ENCODE results near the gene SSTR5. TPM values are rescaled to one million over a fixed set of nuclear protein-coding genes. Genes with fewer than 3 reads are reported as not detected.

The SSTR5 gene
- total RNA-seq, 1 experiment from 2014 or later: 0.21 TPM

DNA sequence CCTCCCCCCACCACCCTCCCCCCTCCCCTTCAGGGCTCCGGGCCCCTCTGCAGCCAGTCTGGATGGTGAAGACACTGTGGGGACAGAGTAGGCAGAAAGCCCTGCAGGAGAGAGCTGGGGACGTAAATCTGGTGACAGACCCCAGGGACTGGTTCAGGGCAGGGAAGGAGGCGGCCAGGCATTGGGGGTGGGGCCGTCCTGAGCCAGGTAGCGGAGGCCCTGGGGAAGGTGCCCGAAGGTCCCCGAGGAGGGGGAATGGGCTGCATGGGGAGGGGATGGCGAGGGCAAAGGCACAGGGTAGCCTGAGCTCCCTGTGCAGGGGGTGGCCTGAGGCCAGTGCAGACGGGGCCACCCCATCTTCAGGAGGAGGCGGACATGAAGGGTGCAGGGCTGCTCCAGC is 54.0 kb downstream of the SSTR5 start:
- no peak overlapping the region for H3K4me3 ChIP-seq (ENCODE audit: insufficient read depth, low read depth, low read length)
- no peaks in the 10 kb centered on the region for H3K36me3 ChIP-seq (replicated peaks; ENCODE audit: control insufficient read depth, insufficient read depth, low read length)
- no peaks in the 10 kb centered on the region for H3K27me3 ChIP-seq (ENCODE audit: control insufficient read depth, insufficient read depth, low read length)
- no peak for DNase-seq

DNA sequence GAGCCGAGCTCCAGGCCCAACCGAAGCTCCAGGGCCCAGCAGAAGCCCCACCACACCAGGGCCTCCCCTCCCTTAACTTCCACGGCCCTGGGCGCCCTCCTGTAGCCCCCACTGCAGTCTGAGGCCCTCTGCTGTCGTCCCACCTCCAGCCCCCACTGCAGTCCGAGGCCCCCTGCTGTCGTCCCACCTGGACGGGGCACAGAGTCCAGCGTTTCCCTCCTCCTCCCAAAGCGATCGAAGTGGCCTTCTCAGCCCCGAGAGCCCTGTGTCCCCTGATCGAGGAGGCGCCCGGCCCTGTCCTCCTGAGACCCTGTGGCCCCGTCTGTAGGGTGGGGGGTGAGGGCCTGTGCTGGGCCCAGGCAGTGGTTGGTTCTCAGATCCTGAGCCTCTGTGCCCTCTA is 54.6 kb downstream of the SSTR5 start:
- Histone ChIP-seq H3K4me3 (ENCODE audit: insufficient read depth, low read depth, low read length) (no peak overlapping the region), H3K27me3 (ENCODE audit: control insufficient read depth, insufficient read depth, low read length) (no peaks in the 10 kb centered on the region), H3K36me3 (replicated peaks; ENCODE audit: control insufficient read depth, insufficient read depth, low read length) (no peaks in the 10 kb centered on the region)
- DNase-seq: peak; percentile 61

DNA sequence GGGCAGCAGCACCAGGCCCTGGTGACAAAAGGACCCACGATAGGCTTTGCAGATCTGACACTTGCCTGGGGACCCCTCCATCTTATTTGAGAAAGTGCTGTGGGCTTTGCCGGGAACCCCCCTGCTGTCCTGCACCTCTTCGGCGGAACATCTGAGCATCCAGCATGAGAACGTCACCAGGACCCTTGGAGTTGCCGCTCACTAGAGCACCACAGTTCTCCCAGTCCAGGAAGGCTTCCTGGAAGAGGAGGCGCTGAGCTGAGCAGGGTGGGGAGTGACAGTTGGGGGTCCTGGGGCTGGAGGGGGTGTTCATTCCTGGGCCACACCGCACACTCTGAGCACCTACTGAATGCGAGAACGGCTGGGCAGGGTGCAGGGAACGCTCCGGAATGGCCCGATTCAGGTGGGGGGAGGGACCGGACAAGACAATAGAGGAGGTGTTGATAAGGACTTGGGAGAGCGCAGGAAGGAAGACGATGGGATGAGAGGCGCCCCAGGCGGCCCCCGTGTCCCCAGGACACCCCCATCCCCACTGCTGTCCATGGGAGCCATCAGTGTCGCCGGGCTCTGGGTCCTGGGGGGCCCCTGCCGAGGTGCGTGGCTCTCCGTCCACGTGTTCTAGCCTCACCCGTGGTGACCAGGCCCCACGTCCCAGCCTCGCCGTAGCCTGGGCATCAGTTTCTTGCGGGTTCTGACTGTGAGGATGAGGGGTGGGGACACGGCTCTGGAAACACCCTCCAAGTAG is 55.6 kb downstream of the SSTR5 start:
- Histone ChIP-seq H3K27me3 (ENCODE audit: control insufficient read depth, insufficient read depth, low read length) (no peaks in the 10 kb centered on the region), H3K4me3 (ENCODE audit: insufficient read depth, low read depth, low read length) (no peak overlapping the region), H3K36me3 (replicated peaks; ENCODE audit: control insufficient read depth, insufficient read depth, low read length) (no peaks in the 10 kb centered on the region)
- no peak for DNase-seq

GRCh38 chr16:1129106-1129960 is 56.8 kb downstream of the SSTR5 start:
- no peak overlapping the region for H3K4me3 ChIP-seq (ENCODE audit: insufficient read depth, low read depth, low read length)
- no peak for DNase-seq
- no peaks in the 10 kb centered on the region for H3K27me3 ChIP-seq (ENCODE audit: control insufficient read depth, insufficient read depth, low read length)
- H3K36me3 ChIP-seq (replicated peaks; ENCODE audit: control insufficient read depth, insufficient read depth, low read length): no peaks in the 10 kb centered on the region

DNA sequence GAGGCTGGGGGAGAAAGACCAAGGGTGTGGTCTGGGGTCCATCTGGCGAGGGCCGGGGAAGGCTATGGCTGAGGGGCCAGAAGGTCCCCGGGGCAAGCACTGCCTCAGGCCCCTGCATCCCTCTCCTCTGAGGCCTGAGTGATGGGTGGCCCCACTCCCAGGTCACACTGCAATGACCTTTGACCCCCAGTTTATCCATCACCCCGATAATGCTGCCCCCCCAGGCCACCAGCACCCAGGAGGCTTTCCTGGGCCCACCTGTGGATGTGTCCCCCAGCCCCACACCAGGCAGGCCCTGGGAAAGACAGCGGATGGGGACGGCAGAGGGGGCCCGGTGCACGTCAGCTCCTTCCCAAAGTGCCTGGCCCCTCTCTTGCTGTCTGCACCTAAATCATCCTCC is 57.8 kb downstream of the SSTR5 start:
- Histone ChIP-seq H3K4me3 (ENCODE audit: insufficient read depth, low read depth, low read length) (no peak overlapping the region), H3K36me3 (replicated peaks; ENCODE audit: control insufficient read depth, insufficient read depth, low read length) (no peaks in the 10 kb centered on the region), H3K27me3 (ENCODE audit: control insufficient read depth, insufficient read depth, low read length) (no peaks in the 10 kb centered on the region)
- DNase-seq: no peak

Other genes starting within 250 kb of the SSTR5 start
- 7.1 and 9.5 TPM in 2 replicates for gene LMF1, start 101.8 kb upstream of the SSTR5 start, total RNA-seq (2014; rRNA removed; shearing (Covaris generic))
- gene SOX8, start 91.0 kb upstream of the SSTR5 start, total RNA-seq (2014; rRNA removed; shearing (Covaris generic)): 10.0 and 12.8 TPM in 2 replicates
- not detected in 2 replicates for gene C1QTNF8, start 23.5 kb downstream of the SSTR5 start, total RNA-seq (2014; rRNA removed; shearing (Covaris generic))
- 24.8 and 27.3 TPM in 2 replicates for gene CACNA1H, start 80.4 kb downstream of the SSTR5 start, total RNA-seq (2014; rRNA removed; shearing (Covaris generic))
- gene TPSG1, start 152.5 kb downstream of the SSTR5 start, total RNA-seq (2014; rRNA removed; shearing (Covaris generic)): not detected in 2 replicates
- gene TPSB2, start 157.4 kb downstream of the SSTR5 start, total RNA-seq (2014; rRNA removed; shearing (Covaris generic)): not detected in 2 replicates
- not detected in 2 replicates for gene TPSAB1, start 168.0 kb downstream of the SSTR5 start, total RNA-seq (2014; rRNA removed; shearing (Covaris generic))
- not detected in 2 replicates for gene TPSD1, start 183.3 kb downstream of the SSTR5 start, total RNA-seq (2014; rRNA removed; shearing (Covaris generic))
- gene UBE2I, start 236.9 kb downstream of the SSTR5 start, total RNA-seq (2014; rRNA removed; shearing (Covaris generic)): 79.9 and 80.2 TPM in 2 replicates

Data from H7 (cell line).